ENCODE data around the gene WDCP.
"Not testable (repeated sequence)": the region's sequence is repeated elsewhere in the genome, so short reads cannot be mapped to it uniquely, and the experiment has no call there.

- not testable (repeated sequence) for TF ChIP-seq EP300, POLR2A (IDR thresholded peaks at IDR 0.05)
Measured at GRCh38 chr2:24093270-24093669, 46.1 kb upstream of the WDCP start.
